ENCODE data around the gene OR6C70.
"Not testable (repeated sequence)": the region's sequence is repeated elsewhere in the genome, so short reads cannot be mapped to it uniquely, and the experiment has no call there.

The OR6C70 gene

DNA sequence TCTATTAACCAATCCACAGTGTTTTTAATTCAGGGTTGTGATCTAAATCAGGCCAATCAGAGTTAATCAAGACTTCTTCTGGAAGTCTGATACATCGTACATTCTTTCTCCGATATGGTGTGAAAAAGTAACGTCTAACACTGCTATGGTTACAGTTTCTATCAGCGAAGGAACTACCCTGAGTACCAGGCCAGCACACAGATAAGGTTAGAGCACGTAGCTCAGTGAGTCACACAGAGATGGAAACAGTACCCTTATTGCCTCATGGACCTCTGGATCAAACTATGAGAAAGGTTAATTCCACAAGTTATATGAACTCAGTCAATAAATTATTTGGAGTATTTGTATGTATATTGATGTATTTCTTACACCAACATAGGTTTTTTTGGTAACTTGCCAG lies 25.6 kb upstream of the OR6C70 start:
- H3K4me3 ChIP-seq (replicated peaks in 1 of 2; ENCODE audit: low read depth in 2 of 2, low read length in 2 of 2) = no peak overlapping the region
- TF ChIP-seq CTCF (IDR thresholded peaks at IDR 0.05; ENCODE audit: low read depth, low read length) = no peak
- DNase-seq (ENCODE audit: low read depth in 2 of 2) = no peak

DNA sequence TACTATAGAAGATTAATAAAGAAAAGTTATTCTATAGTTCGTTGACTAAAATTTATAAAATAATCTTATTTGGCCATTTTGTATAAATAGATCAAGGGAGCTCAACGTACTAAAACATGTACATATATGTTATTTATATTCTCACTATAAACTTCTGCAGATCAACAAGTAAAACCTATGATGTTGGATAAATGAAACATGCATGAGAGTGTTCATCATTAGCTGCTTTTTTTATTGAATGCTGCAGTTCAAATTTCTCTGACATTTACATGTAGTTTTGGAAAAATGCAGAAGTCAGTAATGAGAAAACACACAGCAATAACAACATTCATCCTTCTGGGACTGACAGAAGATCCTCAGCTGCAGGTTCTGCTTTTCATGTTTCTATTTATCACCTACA lies 22.1 kb upstream of the OR6C70 start, which contains the start of gene OR6C68:
Gene OR6C68 (plus strand): TSS at position 301 of the 400 bp plus-strand sequence. CDS start 0 bp downstream, at position 301.
- H3K4me3 ChIP-seq (replicated peaks in 1 of 2; ENCODE audit: low read depth in 2 of 2, low read length in 2 of 2) = no peak within 1 kb of the TSS
- no peak for TF ChIP-seq CTCF (IDR thresholded peaks at IDR 0.05; ENCODE audit: low read depth, low read length)
- DNase-seq (ENCODE audit: low read depth in 2 of 2) = no peak

DNA sequence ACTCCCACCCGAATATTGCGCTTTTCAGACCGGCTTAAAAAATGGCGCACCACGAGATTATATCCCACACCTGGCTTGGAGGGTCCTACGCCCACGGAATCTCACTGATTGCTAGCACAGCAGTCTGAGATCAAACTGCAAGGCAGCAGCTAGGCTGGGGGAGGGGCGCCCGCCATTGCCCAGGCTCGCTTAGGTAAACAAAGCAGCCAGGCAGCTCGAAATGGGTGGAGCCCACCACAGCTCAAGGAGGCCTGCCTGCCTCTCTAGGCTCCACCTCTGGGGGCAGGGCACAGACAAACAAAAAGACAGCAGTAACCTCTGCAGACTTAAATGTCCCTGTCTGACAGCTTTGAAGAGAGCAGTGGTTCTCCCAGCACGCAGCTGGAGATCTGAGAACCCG lies 14.3 kb upstream of the OR6C70 start:
- H3K4me3 ChIP-seq (replicated peaks in 1 of 2; ENCODE audit: low read depth in 2 of 2, low read length in 2 of 2); DNase-seq (ENCODE audit: low read depth in 2 of 2): not testable (repeated sequence)

- DNase-seq (ENCODE audit: low read depth in 2 of 2); H3K4me3 ChIP-seq (replicated peaks in 1 of 2; ENCODE audit: low read depth in 2 of 2, low read length in 2 of 2): not testable (repeated sequence)
These were observed 9.2 kb upstream of the OR6C70 start for GRCh38 chr12:55479136-55479535.

GRCh38 chr12:55472264-55472663 lies 2.3 kb upstream of the OR6C70 start:
- TF ChIP-seq CTCF (IDR thresholded peaks at IDR 0.05; ENCODE audit: low read depth, low read length) = no peak
- H3K4me3 ChIP-seq (replicated peaks in 1 of 2; ENCODE audit: low read depth in 2 of 2, low read length in 2 of 2) = no peak overlapping the region
- no peak for DNase-seq (ENCODE audit: low read depth in 2 of 2)

DNA sequence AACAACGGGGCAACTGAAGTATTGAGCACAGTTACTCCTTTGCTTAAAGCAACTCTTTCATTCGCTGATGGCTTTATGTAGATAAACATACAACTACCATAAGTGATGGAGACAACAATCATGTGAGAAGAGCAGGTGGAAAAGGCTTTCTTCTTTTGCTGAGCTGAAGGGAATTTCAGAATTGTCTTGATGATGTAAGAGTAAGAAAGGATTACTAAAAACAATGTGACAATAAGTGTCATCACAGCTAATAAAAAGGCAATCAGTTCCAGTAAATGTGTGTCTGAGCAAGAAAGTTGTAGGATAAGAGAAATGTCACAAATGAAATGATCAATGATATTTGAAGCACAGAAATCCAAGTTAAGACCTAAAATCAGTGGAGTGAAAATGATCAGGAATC lies 647 bp downstream of the OR6C70 start:
- no peak overlapping the region for H3K4me3 ChIP-seq (replicated peaks in 1 of 2; ENCODE audit: low read depth in 2 of 2, low read length in 2 of 2)
- no peak for TF ChIP-seq CTCF (IDR thresholded peaks at IDR 0.05; ENCODE audit: low read depth, low read length)
- no peak for DNase-seq (ENCODE audit: low read depth in 2 of 2)

GRCh38 chr12:55467836-55468235 lies 2.1 kb downstream of the OR6C70 start:
- no peak for DNase-seq (ENCODE audit: low read depth in 2 of 2)
- no peak for TF ChIP-seq CTCF (IDR thresholded peaks at IDR 0.05; ENCODE audit: low read depth, low read length)
- no peak overlapping the region for H3K4me3 ChIP-seq (replicated peaks in 1 of 2; ENCODE audit: low read depth in 2 of 2, low read length in 2 of 2)

GRCh38 chr12:55464926-55465325 lies 5.0 kb downstream of the OR6C70 start:
- DNase-seq (ENCODE audit: low read depth in 2 of 2); H3K4me3 ChIP-seq (replicated peaks in 1 of 2; ENCODE audit: low read depth in 2 of 2, low read length in 2 of 2): not testable (repeated sequence)

- DNase-seq (ENCODE audit: low read depth in 2 of 2) = no peak
- no peak for TF ChIP-seq CTCF (IDR thresholded peaks at IDR 0.05; ENCODE audit: low read depth, low read length)
- no peak overlapping the region for H3K4me3 ChIP-seq (replicated peaks in 1 of 2; ENCODE audit: low read depth in 2 of 2, low read length in 2 of 2)
These were observed 21.1 kb downstream of the OR6C70 start for GRCh38 chr12:55448825-55449224.
